Measurements from ENCODE around the gene FAXDC2.

Gene FAXDC2

GRCh38 chr5:154885439-154885838 lies 35.0 kb upstream of the FAXDC2 start:
- Histone ChIP-seq H3K36me3 (replicated peaks; ENCODE audit: low read depth, low read length) (peaks cover 81% of the 10 kb centered on the region), H3K27me3 (ENCODE audit: low read depth, low read length) (no peaks in the 10 kb centered on the region), H3K27ac (ENCODE audit: low read length) (no peak overlapping the region)

GRCh38 chr5:154884424-154884823 lies 34.0 kb upstream of the FAXDC2 start:
- Histone ChIP-seq H3K4me2 (ENCODE audit: low read length) (no peak overlapping the region), H2AFZ (ENCODE audit: low read depth, low read length) (no peak overlapping the region), H4K20me1 (ENCODE audit: insufficient read depth, low read length) (no peaks in the 10 kb centered on the region), H3K27ac (ENCODE audit: low read length) (no peak overlapping the region), H3K79me2 (ENCODE audit: low read length) (no peaks in the 10 kb centered on the region), H3K4me3 (ENCODE audit: low read length) (no peak overlapping the region), H3K9me3 (ENCODE audit: insufficient read depth, low read length) (peaks cover 8% of the 10 kb centered on the region; the same call in 1 of the 2 replicates), H3K27me3 (ENCODE audit: low read depth, low read length) (no peaks in the 10 kb centered on the region), H3K9ac (ENCODE audit: low read length) (no peak overlapping the region), H3K4me1 (ENCODE audit: low read length) (no peaks in the 10 kb centered on the region), H3K36me3 (replicated peaks; ENCODE audit: low read depth, low read length) (peaks cover 85% of the 10 kb centered on the region)
- TF ChIP-seq CTCF (IDR thresholded peaks at IDR 0.05; ENCODE audit: low read depth, low read length) (no peak), EZH2phosphoT487 (IDR thresholded peaks at IDR 0.05; ENCODE audit: low read depth) (no peak)

More at GRCh38 chr5:154885439-154885838, 35.0 kb upstream of the FAXDC2 start:
- H4K20me1 ChIP-seq (ENCODE audit: insufficient read depth, low read length), result no peaks in the 10 kb centered on the region
- TF ChIP-seq EZH2phosphoT487 (IDR thresholded peaks at IDR 0.05; ENCODE audit: low read depth) (no peak), CTCF (IDR thresholded peaks at IDR 0.05; ENCODE audit: low read depth, low read length) (no peak)
- H2AFZ ChIP-seq (ENCODE audit: low read depth, low read length), result no peak overlapping the region
- H3K4me3 ChIP-seq (ENCODE audit: low read length), result no peak overlapping the region
- H3K79me2 ChIP-seq (ENCODE audit: low read length), result no peaks in the 10 kb centered on the region
- H3K4me2 ChIP-seq (ENCODE audit: low read length), result no peak overlapping the region
- H3K9ac ChIP-seq (ENCODE audit: low read length), result no peak overlapping the region
- H3K9me3 ChIP-seq (ENCODE audit: insufficient read depth, low read length), result peaks cover 8% of the 10 kb centered on the region; the same call in 1 of the 2 replicates
- no peaks in the 10 kb centered on the region for H3K4me1 ChIP-seq (ENCODE audit: low read length)

- no peak overlapping the region for H3K27ac ChIP-seq (ENCODE audit: low read length)
- no peak overlapping the region for H3K9ac ChIP-seq (ENCODE audit: low read length)
- H3K9me3 ChIP-seq (ENCODE audit: insufficient read depth, low read length), result peaks cover 13% of the 10 kb centered on the region; the same call in 1 of the 2 replicates
- H3K4me2 ChIP-seq (ENCODE audit: low read length), result no peak overlapping the region
- no peak overlapping the region for H3K4me3 ChIP-seq (ENCODE audit: low read length)
- no peaks in the 10 kb centered on the region for H3K79me2 ChIP-seq (ENCODE audit: low read length)
- no peaks in the 10 kb centered on the region for H3K27me3 ChIP-seq (ENCODE audit: low read depth, low read length)
- TF ChIP-seq EZH2phosphoT487 (IDR thresholded peaks at IDR 0.05; ENCODE audit: low read depth) (no peak), CTCF (IDR thresholded peaks at IDR 0.05; ENCODE audit: low read depth, low read length) (no peak)
- H4K20me1 ChIP-seq (ENCODE audit: insufficient read depth, low read length), result no peaks in the 10 kb centered on the region
- no peak overlapping the region for H2AFZ ChIP-seq (ENCODE audit: low read depth, low read length)
- H3K36me3 ChIP-seq (replicated peaks; ENCODE audit: low read depth, low read length), result peaks cover 82% of the 10 kb centered on the region
- H3K4me1 ChIP-seq (ENCODE audit: low read length), result no peaks in the 10 kb centered on the region
Measured at GRCh38 chr5:154881986-154882385, 31.6 kb upstream of the FAXDC2 start.

GRCh38 chr5:154878642-154879335 lies 28.4 kb upstream of the FAXDC2 start:
- H3K9me3 ChIP-seq (ENCODE audit: insufficient read depth, low read length), result 0 out of 2 replicates have a peak, but pooled peaks cover 5% of the 10 kb centered on the region
- H3K9ac ChIP-seq (ENCODE audit: low read length), result no peak overlapping the region
- H3K4me3 ChIP-seq (ENCODE audit: low read length), result no peak overlapping the region
- H3K4me1 ChIP-seq (ENCODE audit: low read length), result no peaks in the 10 kb centered on the region
- no peaks in the 10 kb centered on the region for H3K79me2 ChIP-seq (ENCODE audit: low read length)
- H4K20me1 ChIP-seq (ENCODE audit: insufficient read depth, low read length), result no peaks in the 10 kb centered on the region
- TF ChIP-seq EZH2phosphoT487 (IDR thresholded peaks at IDR 0.05; ENCODE audit: low read depth) (no peak), CTCF (IDR thresholded peaks at IDR 0.05; ENCODE audit: low read depth, low read length) (no peak)
- H2AFZ ChIP-seq (ENCODE audit: low read depth, low read length), result no peak overlapping the region
- H3K36me3 ChIP-seq (replicated peaks; ENCODE audit: low read depth, low read length), result peaks cover 73% of the 10 kb centered on the region
- no peak overlapping the region for H3K4me2 ChIP-seq (ENCODE audit: low read length)
- no peaks in the 10 kb centered on the region for H3K27me3 ChIP-seq (ENCODE audit: low read depth, low read length)
- no peak overlapping the region for H3K27ac ChIP-seq (ENCODE audit: low read length)
